GM23248 (cell line): ENCODE data around the gene EIF3D. TPM values are rescaled to one million over a fixed set of nuclear protein-coding genes. Genes with fewer than 3 reads are reported as not detected.

Experiments used
- DNase-seq: peaks from one replicate; pipeline ENCODE4 v3.0.0-alpha.2; 2015
- H2AFZ ChIP-seq: fragments of 200-600 bp; sonication (generic); 2 replicates; pipeline ENCODE4 v1.6.1; 2016; ENCODE audit warnings: antibody characterized with exemption
- H3F3A ChIP-seq: fragments of 200-600 bp; sonication (generic); 2 replicates; pipeline ENCODE4 v1.6.1; 2016; ENCODE audit warnings: mild to moderate bottlenecking, antibody characterized with exemption, mixed run types; ENCODE audit not compliant: insufficient read depth
- H3K27ac ChIP-seq: fragments of 200-600 bp; sonication (generic); 2 replicates; pipeline ENCODE4 v1.5.1; 2016; ENCODE audit warnings: mild to moderate bottlenecking
- H3K27me3 ChIP-seq: fragments of 200-600 bp; sonication (generic); replicated peaks from 2 replicates; pipeline ENCODE4 v1.6.1; 2016; ENCODE audit warnings: mild to moderate bottlenecking; ENCODE audit not compliant: insufficient read depth
- H3K36me3 ChIP-seq: fragments of 200-600 bp; sonication (generic); 2 replicates; pipeline ENCODE4 v1.6.1; 2016; ENCODE audit warnings: low read depth, mild to moderate bottlenecking
- H3K4me1 ChIP-seq: fragments of 200-600 bp; sonication (generic); 2 replicates; pipeline ENCODE4 v1.6.1; 2016; ENCODE audit warnings: mild to moderate bottlenecking; ENCODE audit not compliant: insufficient read depth
- H3K4me2 ChIP-seq: fragments of 200-600 bp; sonication (generic); one replicate; pipeline ENCODE4 v1.6.1; 2016; ENCODE audit warnings: mild to moderate bottlenecking; ENCODE audit not compliant: unreplicated experiment
- H3K4me3 ChIP-seq: fragments of 200-600 bp; sonication (generic); 2 replicates; pipeline ENCODE4 v1.5.1; 2016; ENCODE audit warnings: mild to moderate bottlenecking
- H3K79me2 ChIP-seq: fragments of 200-600 bp; sonication (generic); 2 replicates; pipeline ENCODE4 v1.6.1; 2016; ENCODE audit warnings: mild to moderate bottlenecking; ENCODE audit not compliant: insufficient read depth
- H3K9ac ChIP-seq: fragments of 200-600 bp; sonication (generic); 2 replicates; pipeline ENCODE4 v1.6.1; 2016; ENCODE audit warnings: mild to moderate bottlenecking
- H3K9me2 ChIP-seq: fragments of 200-600 bp; sonication (generic); 2 replicates; pipeline ENCODE4 v1.6.1; 2016; ENCODE audit warnings: mixed run types, mild to moderate bottlenecking, moderate library complexity; ENCODE audit not compliant: insufficient read depth
- H3K9me3 ChIP-seq: fragments of 200-600 bp; sonication (generic); one replicate; pipeline ENCODE4 v1.6.1; 2017; ENCODE audit warnings: low read depth
- H4K20me1 ChIP-seq: fragments of 200-600 bp; sonication (generic); 2 replicates; pipeline ENCODE4 v1.6.0; 2016; ENCODE audit not compliant: insufficient read depth
- EZH2 ChIP-seq: fragments of 200-600 bp; sonication (generic); IDR thresholded peaks from 2 replicates; pipeline ENCODE4 v1.6.1; 2018; ENCODE audit warnings: antibody characterized with exemption, mild to moderate bottlenecking; ENCODE audit not compliant: insufficient read depth, poor library complexity, severe bottlenecking
- EZH2phosphoT487 ChIP-seq: fragments of 200-600 bp; sonication (generic); IDR thresholded peaks from 2 replicates; pipeline ENCODE4 v1.6.1; 2018; ENCODE audit warnings: antibody characterized with exemption, moderate library complexity, mild to moderate bottlenecking, low read depth; ENCODE audit not compliant: insufficient read depth
- WGBS, 2 experiments: methylation state at CpG; one replicate each; pipeline ENCODE4 v1.1.6; 2015 to 2017; ENCODE audit warnings: low lambda C conversion rate in 2 of 2, low coverage in 1 of 2; ENCODE audit errors: missing lambda C conversion rate in 2 of 2; 5-methylcytosine and 5-hydroxymethylcytosine counted together
- in situ Hi-C: fragments of 300-500 bp; cut with MboI; formaldehyde crosslinking; loops from 2 replicates; pipeline ENCODE4 v1.15.0; 2020
- polyA plus RNA-seq: library from polyadenylated mRNA; unstranded; fragments of >200 nt; fragmentation: Nextera tagmentation; extraction: Ambion mirVana; gene quantifications from 2 replicates; pipeline ENCODE4 v1.2.1, GENCODE V29; 2016
- total RNA-seq: library from RNA; depleted of rRNA; stranded (reverse); fragments of >200 nt; shearing (Covaris generic); gene quantifications from 2 replicates; pipeline ENCODE4 v1.2.3, GENCODE V29; 2014; rRNA removed

Gene EIF3D, protein sequence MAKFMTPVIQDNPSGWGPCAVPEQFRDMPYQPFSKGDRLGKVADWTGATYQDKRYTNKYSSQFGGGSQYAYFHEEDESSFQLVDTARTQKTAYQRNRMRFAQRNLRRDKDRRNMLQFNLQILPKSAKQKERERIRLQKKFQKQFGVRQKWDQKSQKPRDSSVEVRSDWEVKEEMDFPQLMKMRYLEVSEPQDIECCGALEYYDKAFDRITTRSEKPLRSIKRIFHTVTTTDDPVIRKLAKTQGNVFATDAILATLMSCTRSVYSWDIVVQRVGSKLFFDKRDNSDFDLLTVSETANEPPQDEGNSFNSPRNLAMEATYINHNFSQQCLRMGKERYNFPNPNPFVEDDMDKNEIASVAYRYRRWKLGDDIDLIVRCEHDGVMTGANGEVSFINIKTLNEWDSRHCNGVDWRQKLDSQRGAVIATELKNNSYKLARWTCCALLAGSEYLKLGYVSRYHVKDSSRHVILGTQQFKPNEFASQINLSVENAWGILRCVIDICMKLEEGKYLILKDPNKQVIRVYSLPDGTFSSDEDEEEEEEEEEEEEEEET
- 310 and 377 TPM in 2 replicates for total RNA-seq
- 122 and 129 TPM in 2 replicates for polyA plus RNA-seq

DNA sequence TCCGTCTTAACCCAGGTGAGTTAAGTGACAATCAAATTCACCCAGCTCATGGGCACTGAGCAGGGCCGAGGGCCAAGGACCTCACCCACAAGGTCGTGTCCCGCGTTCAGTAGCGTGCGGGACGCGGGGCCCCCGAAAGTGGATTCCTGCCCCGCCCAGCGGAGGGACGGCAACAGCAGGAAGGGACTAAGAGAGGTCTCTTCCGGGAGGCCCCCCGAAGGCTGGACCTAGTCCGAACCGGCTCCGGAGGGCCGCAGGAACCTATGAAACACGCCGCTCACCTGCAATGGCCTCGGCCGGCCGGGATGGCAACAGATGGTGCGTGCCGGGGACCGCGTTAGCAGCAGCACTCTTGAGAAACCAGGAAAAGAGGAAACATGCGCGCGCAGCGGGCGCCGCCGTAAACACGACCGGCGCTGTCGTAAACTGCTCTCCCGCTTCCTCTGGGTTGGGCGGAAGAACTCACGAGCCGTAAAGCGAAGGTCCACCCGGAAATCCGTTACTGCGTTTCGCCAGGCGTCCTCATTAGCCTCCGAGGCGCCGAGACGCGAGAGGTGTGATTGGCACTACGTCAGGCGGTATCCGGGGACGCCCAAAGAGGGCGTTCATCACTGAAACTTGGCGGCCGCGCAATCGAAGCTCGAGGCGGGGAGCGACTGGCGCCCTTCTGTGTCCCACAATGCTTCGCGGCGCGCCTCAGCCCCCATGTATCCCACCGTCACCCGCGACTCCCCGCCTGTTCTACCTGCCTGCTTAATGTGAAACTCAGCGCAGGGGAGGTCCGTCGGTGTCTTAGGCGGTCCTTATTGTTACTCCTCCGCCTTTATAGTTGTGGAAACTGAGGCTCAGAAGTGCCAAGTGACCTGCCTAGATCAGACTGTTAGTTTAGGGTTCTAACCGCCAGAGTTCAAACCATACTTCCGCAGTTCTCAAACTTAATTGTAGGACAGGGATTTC lies at the start of gene EIF3D:
EIF3D (minus strand) TSS at position 372 of the 957 bp plus-strand sequence. CDS start 3,045 bp downstream, outside the sequence.
- Histone ChIP-seq H3K9me2 (no peaks in the 10 kb centered on the region), H3K79me2 (peaks cover 48% of the 10 kb centered on the region), H2AFZ (peak within 1 kb of the TSS; percentile 95), H3K27me3 (no peaks in the 10 kb centered on the region), H3K4me2 (peak within 1 kb of the TSS; percentile 96), H3F3A (peaks cover 33% of the 10 kb centered on the region), H3K4me1 (peaks cover 10% of the 10 kb centered on the region; the same call in 1 of the 2 replicates), H3K4me3 (peak within 1 kb of the TSS; percentile 89), H3K9ac (peak within 1 kb of the TSS; percentile 96), H4K20me1 (peaks cover 6% of the 10 kb centered on the region; the same call in 1 of the 2 replicates), H3K9me3 (no peaks in the 10 kb centered on the region), H3K36me3 (peaks cover 29% of the 10 kb centered on the region), H3K27ac (peak within 1 kb of the TSS; percentile 92)
- in situ Hi-C loops: no loop called here
- peak; percentile 100 for DNase-seq
- no peak for TF ChIP-seq EZH2
- no peak for TF ChIP-seq EZH2phosphoT487
- 1 to 2% methylated on average over 67 to 80 of the region's 82 CpGs for WGBS, 2 experiments

DNA sequence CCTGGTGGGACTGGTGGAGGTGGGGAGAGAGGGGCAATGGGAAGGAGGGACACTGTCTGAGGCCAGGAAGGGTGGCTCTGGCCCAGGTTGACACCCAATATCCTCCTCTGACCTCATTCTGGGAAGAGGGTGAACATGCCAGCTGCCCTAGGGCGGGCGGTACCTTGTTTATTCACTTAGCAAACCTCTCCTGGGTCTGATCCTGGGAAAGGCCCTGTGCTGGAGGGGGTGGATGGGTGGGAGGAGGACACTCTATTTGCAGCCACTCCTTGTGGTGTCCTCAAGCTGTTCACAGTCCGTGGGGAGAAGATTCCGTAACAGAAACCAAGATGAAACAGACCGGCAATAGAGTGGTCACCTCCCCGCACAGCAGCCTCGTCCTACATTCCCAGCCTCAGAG lies 49.7 kb upstream of the EIF3D start:
- no peak for TF ChIP-seq EZH2phosphoT487
- TF ChIP-seq EZH2: no peak
- Histone ChIP-seq H3F3A (peaks cover 15% of the 10 kb centered on the region; the same call in 1 of the 2 replicates), H3K4me1 (peaks cover 5% of the 10 kb centered on the region), H2AFZ (no peak overlapping the region), H3K9ac (no peak overlapping the region), H3K36me3 (no peaks in the 10 kb centered on the region), H3K9me2 (no peaks in the 10 kb centered on the region), H3K27ac (no peak overlapping the region), H3K9me3 (no peaks in the 10 kb centered on the region), H3K79me2 (no peaks in the 10 kb centered on the region), H3K27me3 (peaks cover 19% of the 10 kb centered on the region), H4K20me1 (no peaks in the 10 kb centered on the region), H3K4me3 (no peak overlapping the region), H3K4me2 (no peak overlapping the region)
- DNase-seq: no peak
- in situ Hi-C loops: no loop called here
- 76% methylated on average over 7 of the region's 7 CpGs for WGBS, 2 experiments

DNA sequence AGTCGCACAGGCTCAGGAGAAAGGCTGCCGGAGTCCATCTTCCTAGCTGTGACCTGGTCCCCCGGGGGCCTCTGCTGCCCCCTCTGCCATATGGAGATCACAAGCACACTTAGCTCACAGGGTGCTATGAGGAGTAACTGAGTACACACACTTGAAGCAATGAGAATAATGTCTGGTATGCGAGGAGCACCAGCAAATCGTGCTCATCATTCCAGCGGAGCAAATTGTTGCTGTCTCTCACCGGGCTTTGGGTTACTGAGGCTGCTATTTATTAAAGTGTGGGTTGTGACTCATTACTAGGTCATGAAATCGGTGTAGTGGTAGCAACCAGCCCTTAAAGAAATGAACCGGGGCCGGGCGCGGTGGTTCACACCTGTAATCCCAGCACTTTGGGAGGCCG lies 48.1 kb upstream of the EIF3D start:
- 25 to 32% methylated on average over 13 of the region's 13 CpGs for WGBS, 2 experiments
- TF ChIP-seq EZH2phosphoT487 (no peak), EZH2 (no peak)
- Histone ChIP-seq H3K9ac (no peak overlapping the region), H3F3A (peaks cover 15% of the 10 kb centered on the region; the same call in 1 of the 2 replicates), H4K20me1 (no peaks in the 10 kb centered on the region), H3K4me3 (no peak overlapping the region), H3K27ac (peak overlapping the region; percentile 53), H3K36me3 (no peaks in the 10 kb centered on the region), H3K27me3 (peaks cover 16% of the 10 kb centered on the region), H3K79me2 (no peaks in the 10 kb centered on the region), H3K9me3 (no peaks in the 10 kb centered on the region), H2AFZ (no peak overlapping the region), H3K4me2 (peak overlapping the region; percentile 17), H3K4me1 (peaks cover 5% of the 10 kb centered on the region), H3K9me2 (no peaks in the 10 kb centered on the region)
- peak; percentile 93 for DNase-seq
- in situ Hi-C loops: no loop called here

DNA sequence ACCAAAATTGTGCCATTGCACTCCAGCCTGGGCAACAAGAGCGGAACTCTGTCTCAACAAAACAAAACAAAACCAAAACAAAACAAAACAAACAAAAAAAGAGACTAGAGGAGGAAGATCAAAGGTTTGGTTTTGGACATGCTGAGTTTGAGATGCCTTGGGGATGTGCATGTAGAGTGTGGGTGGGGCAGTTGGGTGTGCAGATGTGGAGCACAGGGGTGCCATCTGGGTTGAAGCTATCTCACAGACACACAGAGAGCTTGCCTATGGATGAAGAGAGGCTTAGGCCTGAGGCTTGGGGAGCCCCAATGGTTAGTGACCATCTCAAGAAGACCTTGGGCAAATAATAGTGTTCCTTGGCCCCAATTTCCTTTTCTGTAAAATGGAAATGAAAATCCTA lies 45.8 kb upstream of the EIF3D start:
- Histone ChIP-seq H3K9me3 (no peaks in the 10 kb centered on the region), H3K4me1 (peaks cover 5% of the 10 kb centered on the region), H3K9me2 (no peaks in the 10 kb centered on the region), H2AFZ (no peak overlapping the region), H3K4me3 (no peak overlapping the region), H3K9ac (no peak overlapping the region), H3K79me2 (no peaks in the 10 kb centered on the region), H3F3A (peaks cover 15% of the 10 kb centered on the region; the same call in 1 of the 2 replicates), H4K20me1 (no peaks in the 10 kb centered on the region), H3K4me2 (no peak overlapping the region), H3K27ac (no peak overlapping the region), H3K27me3 (no peaks in the 10 kb centered on the region; the same call in 1 of the 2 replicates), H3K36me3 (no peaks in the 10 kb centered on the region)
- no peak for DNase-seq
- in situ Hi-C loops: no loop called here
- TF ChIP-seq EZH2 (no peak), EZH2phosphoT487 (no peak)
- 94 to 100% methylated on average over 1 of the region's 1 CpG for WGBS, 2 experiments
